ENCODE measurements around the gene IGFL4. TPM values are rescaled to one million over a fixed set of nuclear protein-coding genes. Genes with fewer than 3 reads are reported as not detected.

IGFL4 gene
- total and polyA plus RNA-seq, 10 of the 15 experiments (the other 5 are each of a cell fraction or from before 2014, with no cell fraction given), result not detected

DNA sequence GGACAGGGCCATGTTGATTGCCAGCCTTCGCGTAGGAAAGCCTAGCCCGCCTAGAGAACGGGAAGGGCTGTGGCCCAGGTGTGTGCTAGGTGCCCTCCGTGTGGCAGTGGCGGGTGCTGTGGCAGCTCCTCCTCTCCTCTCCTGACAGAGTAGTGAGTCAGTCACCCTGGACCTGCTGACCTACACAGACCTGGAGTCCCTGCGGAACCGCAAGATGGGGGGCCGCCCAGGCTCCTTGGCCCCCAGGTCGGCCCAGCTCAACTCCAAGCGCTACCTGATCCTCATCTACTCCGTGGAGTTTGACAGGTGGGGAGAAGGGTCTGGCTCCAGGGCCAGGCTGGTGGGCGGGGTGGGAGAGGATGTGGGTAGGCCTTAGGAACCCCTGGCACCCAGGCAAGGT, 34.4 kb downstream of the IGFL4 start:
- FAIRE-seq, result no peak
- RAD21 ChIA-PET (ENCODE audit: unreplicated experiment), result no interaction called here
- ATAC-seq, result no peak

DNA sequence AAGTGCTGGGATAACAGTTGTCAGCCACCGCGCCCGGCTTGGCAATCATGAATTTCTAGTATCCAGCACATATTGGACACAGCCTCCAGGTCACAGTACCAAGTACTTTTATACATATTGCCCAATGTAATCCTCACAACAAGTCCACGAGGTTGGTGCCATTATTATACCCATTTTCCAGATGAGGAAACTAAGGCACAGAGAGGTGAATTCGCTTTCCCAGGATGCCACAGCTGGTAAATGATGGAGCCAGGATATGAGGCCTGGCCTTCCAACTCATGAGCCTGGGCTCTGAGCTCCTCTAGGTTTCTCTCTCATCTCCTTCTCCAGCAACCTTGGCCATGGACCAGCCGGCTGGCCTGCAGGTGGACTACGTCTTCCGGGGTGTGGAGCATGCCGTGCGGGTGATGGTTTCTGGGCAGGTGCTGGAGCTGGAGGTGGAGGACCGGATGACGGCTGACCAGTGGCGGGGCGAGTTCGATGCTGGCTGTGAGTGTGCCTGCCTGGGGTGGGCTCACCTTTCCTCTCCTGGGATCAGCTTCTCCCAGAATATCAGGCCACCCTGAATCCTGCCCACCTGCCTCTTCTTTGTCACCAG, 38.0 kb downstream of the IGFL4 start:
- Histone ChIP-seq H3K4me3 (no peak overlapping the region), H2AFZ (ENCODE audit: control insufficient read depth, low read depth, low read length) (no peak overlapping the region), H3K27me3 (replicated peaks in 1 of 2; ENCODE audit: control insufficient read depth in 2 of 2, insufficient read depth in 2 of 2, low read length in 1 of 2) (no peaks in the 10 kb centered on the region), H3K36me3 (ENCODE audit: control insufficient read depth in 2 of 2, insufficient read depth in 2 of 2, low read length in 1 of 2) (no peaks in the 10 kb centered on the region), H3K27ac (ENCODE audit: control insufficient read depth, insufficient read depth) (no peak overlapping the region), H3K4me1 (ENCODE audit: control insufficient read depth, insufficient read depth, low read length) (peaks cover 10% of the 10 kb centered on the region), H3K9ac (ENCODE audit: control insufficient read depth, insufficient read depth, low read length) (no peak overlapping the region), H3K4me2 (ENCODE audit: control insufficient read depth, insufficient read depth) (no peak overlapping the region), H3K79me2 (ENCODE audit: control insufficient read depth, insufficient read depth, low read length) (no peaks in the 10 kb centered on the region; the same call in 1 of the 2 replicates), H3K9me3 (replicated peaks; ENCODE audit: control insufficient read depth, insufficient read depth, low read length) (no peaks in the 10 kb centered on the region), H4K20me1 (ENCODE audit: control insufficient read depth, insufficient read depth) (no peaks in the 10 kb centered on the region)
- DNase-seq (ENCODE audit: low read depth, low spot score) (no peak), FAIRE-seq (no peak), ATAC-seq (no peak)
- ChIA-PET CTCF (interaction anchor here (1.0 to 2.3 kb wide), 3 partner anchors 8 to 186 kb away, joined by 3 to 7 read pairs (median 4); partner anchors contain the start of gene SYMPK), RAD21 (ENCODE audit: unreplicated experiment) (no interaction called here), SMC1A (ENCODE audit: uncharacterized antibody, unreplicated experiment) (no interaction called here), POLR2A (no interaction called here)
- intact Hi-C loops (cut with micrococcal nuclease; ENCODE audit: unreplicated experiment), result no loop called here
- in situ Hi-C loops (cut with MboI), result no loop called here
- BruUV-seq (replicated peaks), result no TSS peak
- TF ChIP-seq ZNF384 (IDR thresholded peaks at IDR 0.05; ENCODE audit: borderline replicate concordance, low read depth, low read length), result no peak
- no peak for TF ChIP-seq GABPA (IDR thresholded peaks at IDR 0.05; ENCODE audit: low read depth)
- TF ChIP-seq NBN (IDR thresholded peaks at IDR 0.05), result no peak
- no peak for TF ChIP-seq MXI1 (IDR thresholded peaks at IDR 0.05; ENCODE audit: low read depth, low read length)
- TF ChIP-seq, protein P1, sequence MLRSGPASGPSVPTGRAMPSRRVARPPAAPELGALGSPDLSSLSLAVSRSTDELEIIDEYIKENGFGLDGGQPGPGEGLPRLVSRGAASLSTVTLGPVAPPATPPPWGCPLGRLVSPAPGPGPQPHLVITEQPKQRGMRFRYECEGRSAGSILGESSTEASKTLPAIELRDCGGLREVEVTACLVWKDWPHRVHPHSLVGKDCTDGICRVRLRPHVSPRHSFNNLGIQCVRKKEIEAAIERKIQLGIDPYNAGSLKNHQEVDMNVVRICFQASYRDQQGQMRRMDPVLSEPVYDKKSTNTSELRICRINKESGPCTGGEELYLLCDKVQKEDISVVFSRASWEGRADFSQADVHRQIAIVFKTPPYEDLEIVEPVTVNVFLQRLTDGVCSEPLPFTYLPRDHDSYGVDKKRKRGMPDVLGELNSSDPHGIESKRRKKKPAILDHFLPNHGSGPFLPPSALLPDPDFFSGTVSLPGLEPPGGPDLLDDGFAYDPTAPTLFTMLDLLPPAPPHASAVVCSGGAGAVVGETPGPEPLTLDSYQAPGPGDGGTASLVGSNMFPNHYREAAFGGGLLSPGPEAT (IDR thresholded peaks at IDR 0.05; ENCODE audit: low read depth), result no peak
- WGBS (ENCODE audit: insufficient coverage, insufficient replicate concordance, low lambda C conversion rate, missing lambda C conversion rate), result 95% methylated on average over 12 of the region's 15 CpGs

More for the DNA sequence above, 34.4 kb downstream of the IGFL4 start:
- no peak overlapping the region for H3K27ac ChIP-seq (ENCODE audit: control insufficient read depth, insufficient read depth)
- H3K36me3 ChIP-seq (ENCODE audit: control insufficient read depth in 2 of 2, insufficient read depth in 2 of 2, low read length in 1 of 2), result no peaks in the 10 kb centered on the region
- H2AFZ ChIP-seq (ENCODE audit: control insufficient read depth, low read depth, low read length), result no peak overlapping the region
- no peak for TF ChIP-seq RCOR1 (conservative IDR thresholded peaks at IDR 0.05; ENCODE audit: low read depth, low read length)
- no peak for TF ChIP-seq KAT2A (conservative IDR thresholded peaks at IDR 0.05; ENCODE audit: control insufficient read depth, low read depth, low read length)
- intact Hi-C loops (cut with micrococcal nuclease; ENCODE audit: unreplicated experiment), result no loop called here
- ChIA-PET POLR2A (no interaction called here), CTCF (interaction anchor here (0.8 kb wide), 1 partner anchor 10 kb away, joined by 3 read pairs; no protein-coding TSS in a partner anchor), SMC1A (ENCODE audit: uncharacterized antibody, unreplicated experiment) (interaction anchor here (0.9 kb wide), 1 partner anchor 11 kb away, joined by 3 read pairs; the partner anchor contains the start of gene CCDC61)
- H4K20me1 ChIP-seq (ENCODE audit: control insufficient read depth, insufficient read depth), result no peaks in the 10 kb centered on the region
- no peak overlapping the region for H3K4me2 ChIP-seq (ENCODE audit: control insufficient read depth, insufficient read depth)
- no peak overlapping the region for H3K4me3 ChIP-seq
- no peak for DNase-seq (ENCODE audit: low read depth, low spot score)
- H3K9ac ChIP-seq (ENCODE audit: control insufficient read depth, insufficient read depth, low read length), result no peak overlapping the region
- no peaks in the 10 kb centered on the region for H3K9me3 ChIP-seq (replicated peaks; ENCODE audit: control insufficient read depth, insufficient read depth, low read length)
- in situ Hi-C loops (cut with MboI), result no loop called here
- 95% methylated on average over 13 of the region's 13 CpGs for WGBS (ENCODE audit: insufficient coverage, insufficient replicate concordance, low lambda C conversion rate, missing lambda C conversion rate)
- BruUV-seq (replicated peaks), result no TSS peak
- H3K27me3 ChIP-seq (replicated peaks in 1 of 2; ENCODE audit: control insufficient read depth in 2 of 2, insufficient read depth in 2 of 2, low read length in 1 of 2), result no peaks in the 10 kb centered on the region
- no peaks in the 10 kb centered on the region for H3K4me1 ChIP-seq (ENCODE audit: control insufficient read depth, insufficient read depth, low read length)
- H3K79me2 ChIP-seq (ENCODE audit: control insufficient read depth, insufficient read depth, low read length), result no peaks in the 10 kb centered on the region

Data from GM12878 (cell line).